RWPE1 (cell line): ENCODE results near the gene PTPRN2.

Experiments used
- CTCF ChIA-PET: fragments of 350-600 bp; sonication (Branson Sonifier 250); formaldehyde crosslinking; extraction: SDS; loops from one replicate; lab custom pipeline; 2021; lab: Yijun Ruan, JAX
- POLR2A ChIA-PET: fragments of 400-600 bp; formaldehyde crosslinking; extraction: SDS; loops from one replicate; lab custom pipeline; 2020; ENCODE audit warnings: antibody characterized with exemption; ENCODE audit not compliant: low non-redundant PET; lab: Yijun Ruan, JAX
- DNase-seq: peaks from one replicate; pipeline ENCODE4 v3.0.0; 2012; ENCODE audit warnings: low spot score
- H3K27ac ChIP-seq: fragments of 450-650 bp; 2 replicates; pipeline ENCODE4 v1.5.1; 2017
- CTCF ChIP-seq: fragments of 450-650 bp; conservative IDR thresholded peaks from 2 replicates; pipeline ENCODE4 v1.5.1; 2017; ENCODE audit warnings: low read depth, mild to moderate bottlenecking

Gene PTPRN2

DNA sequence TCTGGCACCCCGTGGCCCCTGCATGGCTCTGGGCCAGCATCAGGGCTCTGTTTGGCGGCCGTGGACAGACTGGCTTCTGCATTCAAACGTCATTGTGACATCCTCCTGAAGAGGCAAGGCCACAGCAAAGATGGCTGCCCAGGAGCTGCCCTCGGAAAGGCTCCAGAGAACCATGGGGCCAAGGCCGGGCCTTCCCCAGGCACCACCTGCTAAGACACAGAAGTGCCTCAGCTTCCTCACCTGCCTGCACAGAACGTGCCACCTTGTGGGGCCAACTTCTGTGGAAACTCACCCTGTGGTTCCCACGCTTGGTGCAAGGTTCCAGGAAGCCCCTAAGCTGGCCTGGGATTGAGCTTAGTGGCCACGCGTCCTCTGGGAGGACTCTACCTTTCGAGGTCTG lies 396.9 kb downstream of the PTPRN2 start:
- ChIA-PET CTCF (no interaction called here), POLR2A (no interaction called here)
- no peak for TF ChIP-seq CTCF
- DNase-seq, result no peak
- no peak overlapping the region for H3K27ac ChIP-seq

DNA sequence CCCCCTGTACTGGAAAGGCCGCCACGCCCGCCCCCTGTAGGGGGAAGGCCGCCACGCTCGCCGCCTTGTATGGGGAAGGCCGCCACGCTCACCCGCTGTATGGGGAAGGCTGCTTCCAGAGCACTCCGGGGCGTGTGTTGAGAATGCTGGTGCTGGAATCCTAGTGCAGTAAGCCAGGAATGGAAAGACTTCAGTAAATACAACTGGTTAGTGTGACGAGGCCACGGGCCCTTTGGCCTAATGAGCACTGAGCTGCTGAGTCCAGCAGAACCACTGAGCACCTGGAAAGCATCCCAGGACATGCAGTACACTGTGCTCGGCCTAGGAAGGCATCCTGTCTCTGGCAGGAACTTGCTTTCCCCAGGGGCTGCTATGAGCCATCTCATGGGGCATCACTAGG lies 398.9 kb downstream of the PTPRN2 start:
- ChIA-PET CTCF (no interaction called here), POLR2A (no interaction called here)
- no peak overlapping the region for H3K27ac ChIP-seq
- DNase-seq, result no peak
- TF ChIP-seq CTCF, result no peak

- CTCF ChIA-PET, result no interaction called here
- H3K27ac ChIP-seq, result no peak overlapping the region
- POLR2A ChIA-PET, result no interaction called here
- no peak for TF ChIP-seq CTCF
- DNase-seq, result no peak
Measured at GRCh38 chr7:158187694-158187994, 400.0 kb downstream of the PTPRN2 start.

- DNase-seq, result no peak
Measured at GRCh38 chr7:158186864-158187693, 400.5 kb downstream of the PTPRN2 start.

DNA sequence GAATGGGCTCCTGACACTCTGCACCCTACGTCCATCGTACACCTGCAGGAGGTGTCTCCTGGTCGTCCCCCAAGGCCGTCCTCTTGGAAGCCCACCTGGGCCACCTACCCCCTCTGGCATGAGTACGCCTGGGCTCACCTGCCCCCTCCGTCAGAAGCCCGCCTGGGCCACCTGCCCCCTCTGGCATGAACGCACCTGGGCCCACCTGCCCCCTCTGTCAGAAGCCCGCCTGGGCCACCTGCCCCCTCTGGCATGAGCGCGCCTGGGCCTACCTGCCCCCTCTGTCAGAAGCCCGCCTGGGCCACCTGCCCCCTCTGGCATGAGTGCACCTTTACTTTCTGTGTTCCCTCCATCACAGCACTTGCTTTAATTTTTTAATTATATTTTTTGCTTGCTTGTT lies 401.2 kb downstream of the PTPRN2 start:
- CTCF ChIA-PET, result no interaction called here
- POLR2A ChIA-PET, result no interaction called here
- no peak for TF ChIP-seq CTCF
- no peak for DNase-seq
- no peak overlapping the region for H3K27ac ChIP-seq

More at GRCh38 chr7:158186864-158187693, 400.5 kb downstream of the PTPRN2 start:
- no peak for TF ChIP-seq CTCF
- CTCF ChIA-PET, result no interaction called here
- H3K27ac ChIP-seq, result no peak overlapping the region
- POLR2A ChIA-PET, result no interaction called here

GRCh38 chr7:158185653-158186052 lies 402.0 kb downstream of the PTPRN2 start:
- TF ChIP-seq CTCF, result no peak
- no peak overlapping the region for H3K27ac ChIP-seq
- ChIA-PET POLR2A (no interaction called here), CTCF (no interaction called here)
- no peak for DNase-seq
